Progenitor cell of endocrine pancreas (in vitro differentiated cells): ENCODE results near the gene RNASE12. TPM values are rescaled to one million over a fixed set of nuclear protein-coding genes. Genes with fewer than 3 reads are reported as not detected.

Experiments used
- DNase-seq: peaks from one replicate; pipeline ENCODE4 v3.0.0; 2021; ENCODE audit warnings: low spot score; ENCODE audit not compliant: unreplicated experiment
- H3K27ac Mint-ChIP-seq: 2 replicates; pipeline ENCODE4 v1.8.0; 2021; ENCODE audit warnings: mild to moderate bottlenecking, moderate library complexity, mixed read lengths
- H3K27me3 Mint-ChIP-seq: 2 replicates; pipeline ENCODE4 v1.8.0; 2021; ENCODE audit warnings: mixed read lengths
- H3K36me3 Mint-ChIP-seq: 2 replicates; pipeline ENCODE4 v1.8.0; 2022; ENCODE audit warnings: mixed read lengths; ENCODE audit not compliant: insufficient read depth
- H3K4me1 Mint-ChIP-seq: 2 replicates; pipeline ENCODE4 v1.8.0; 2021; ENCODE audit warnings: low read depth, mixed read lengths
- H3K4me3 Mint-ChIP-seq: 2 replicates; pipeline ENCODE4 v1.8.0; 2021; ENCODE audit warnings: low read depth, mild to moderate bottlenecking, moderate library complexity, mixed read lengths
- H3K9me3 Mint-ChIP-seq: 2 replicates; pipeline ENCODE4 v1.8.0; 2021; ENCODE audit warnings: low read depth, mixed read lengths
- CTCF ChIP-seq: fragments of 200-600 bp; sonication (generic); IDR thresholded peaks from one replicate; pipeline ENCODE4 v1.5.0; 2021; ENCODE audit warnings: antibody characterized with exemption, mild to moderate bottlenecking; ENCODE audit not compliant: unreplicated experiment
- total RNA-seq: library from RNA; stranded (reverse); gene quantifications from 2 replicates; pipeline ENCODE4 v1.2.1, GENCODE V29; 2021

Gene RNASE12
- total RNA-seq, 1 donor from 2014 or later = not detected

DNA sequence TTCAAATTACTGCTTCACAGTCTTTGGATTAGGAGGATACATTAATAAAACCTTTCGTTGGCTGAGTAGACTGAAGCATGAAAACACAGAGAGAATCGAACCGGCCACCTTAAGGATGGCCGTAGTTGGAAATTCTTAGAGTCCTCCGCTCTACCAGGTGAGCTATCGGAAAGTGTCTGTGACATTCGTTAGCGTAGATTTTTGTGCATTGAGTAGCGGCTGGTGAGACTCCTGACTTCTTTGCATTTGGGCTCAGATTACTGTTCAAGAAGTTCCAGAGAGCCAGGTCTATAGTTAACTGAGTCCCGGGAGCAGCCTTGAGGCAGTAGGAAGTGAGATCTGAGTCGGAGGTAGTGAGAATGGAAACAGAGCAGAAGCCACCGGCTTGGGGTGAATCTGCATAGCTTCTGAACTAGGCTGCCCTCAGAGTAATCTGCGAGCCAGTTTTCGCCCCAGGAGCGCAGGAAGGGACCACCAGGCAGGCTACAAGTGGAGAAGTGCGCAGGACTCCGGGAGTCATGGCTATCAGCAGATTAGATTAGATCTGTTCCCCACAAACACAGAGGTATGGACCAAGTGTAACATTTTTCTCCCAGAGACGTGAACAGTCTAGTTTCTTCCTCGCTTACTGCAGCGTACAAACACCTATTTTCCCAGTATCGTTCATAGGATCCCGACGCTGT, 39.3 kb upstream of the RNASE12 start:
- Mint-ChIP-seq H3K27ac (peak overlapping the region; percentile 90), H3K36me3 (no peaks in the 10 kb centered on the region), H3K9me3 (no peaks in the 10 kb centered on the region), H3K4me3 (peak overlapping the region; percentile 70), H3K4me1 (peaks cover 17% of the 10 kb centered on the region), H3K27me3 (peaks cover 89% of the 10 kb centered on the region)
- no peak for DNase-seq
- no peak for TF ChIP-seq CTCF

DNA sequence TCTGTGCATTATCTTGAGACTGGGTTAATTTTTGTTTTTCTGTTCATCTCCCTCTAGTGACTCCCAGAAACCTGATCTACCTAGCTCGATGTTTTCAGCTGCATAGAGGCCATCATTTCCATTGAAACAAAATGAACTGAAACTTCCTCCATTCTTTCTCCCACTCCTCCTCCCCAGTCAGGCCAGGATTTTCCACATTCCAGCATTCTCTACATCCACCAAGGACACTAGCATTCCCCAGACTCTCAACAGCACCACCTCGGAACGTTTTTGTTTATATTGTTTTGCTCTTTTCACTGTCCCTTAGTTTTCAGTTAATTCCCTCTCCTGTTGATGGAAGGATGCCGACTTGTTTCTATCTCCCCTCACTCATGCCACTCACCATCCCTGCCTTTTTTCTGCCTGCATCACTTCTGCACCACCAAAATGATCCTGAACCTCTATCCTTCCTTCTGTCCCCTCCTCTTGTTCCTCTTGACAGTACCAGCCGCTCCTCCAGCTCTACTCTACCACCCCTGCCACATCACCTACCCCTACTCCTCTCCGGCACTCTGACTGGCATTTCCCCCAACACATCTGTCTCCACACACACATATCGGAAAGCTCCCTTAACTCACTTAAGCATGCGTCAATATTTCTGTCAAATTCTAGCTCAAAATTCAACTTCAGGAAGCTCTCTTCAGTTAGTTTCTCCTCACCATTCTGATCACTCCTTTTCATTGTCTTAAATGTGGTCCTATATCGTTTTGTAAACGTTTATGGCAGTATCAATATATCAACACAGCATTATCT, 37.1 kb upstream of the RNASE12 start:
- H3K9me3 Mint-ChIP-seq = no peaks in the 10 kb centered on the region
- H3K4me1 Mint-ChIP-seq = peaks cover 22% of the 10 kb centered on the region
- no peak for DNase-seq

GRCh38 chr14:20627346-20628027, 36.3 kb upstream of the RNASE12 start:
- Mint-ChIP-seq H3K27me3 (peaks cover 89% of the 10 kb centered on the region), H3K4me3 (no peak overlapping the region)

More for the DNA sequence above, 37.1 kb upstream of the RNASE12 start:
- H3K4me3 Mint-ChIP-seq = no peak overlapping the region
- H3K27ac Mint-ChIP-seq = no peak overlapping the region
- TF ChIP-seq CTCF = no peak
- peaks cover 89% of the 10 kb centered on the region for H3K27me3 Mint-ChIP-seq
- H3K36me3 Mint-ChIP-seq = no peaks in the 10 kb centered on the region

DNA sequence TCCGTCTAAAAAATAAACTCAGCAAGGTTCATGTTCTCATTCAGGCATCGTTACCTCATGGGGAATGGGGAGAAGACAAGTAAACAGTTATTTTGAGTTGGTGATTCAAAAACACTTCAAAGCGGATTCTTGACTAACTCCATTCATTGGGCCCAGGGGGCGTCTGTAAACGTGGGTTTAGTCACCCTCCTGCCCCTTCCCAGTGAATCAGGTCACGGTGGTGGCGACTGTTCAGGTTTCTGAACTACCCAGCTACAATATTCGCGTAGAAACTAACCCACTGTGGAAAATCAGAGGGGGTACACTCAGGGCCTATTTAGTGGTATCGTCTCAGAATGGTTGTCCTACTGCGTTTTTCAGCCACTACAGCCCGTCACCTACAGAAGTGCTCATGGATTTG, 35.1 kb upstream of the RNASE12 start:
- H3K9me3 Mint-ChIP-seq = no peaks in the 10 kb centered on the region
- no peaks in the 10 kb centered on the region for H3K36me3 Mint-ChIP-seq
- H3K4me1 Mint-ChIP-seq = peaks cover 14% of the 10 kb centered on the region
- no peak for TF ChIP-seq CTCF
- no peak overlapping the region for H3K27ac Mint-ChIP-seq
- peaks cover 91% of the 10 kb centered on the region for H3K27me3 Mint-ChIP-seq
- DNase-seq = no peak
- H3K4me3 Mint-ChIP-seq = peak overlapping the region; percentile 67

More at GRCh38 chr14:20627346-20628027, 36.3 kb upstream of the RNASE12 start:
- no peak for DNase-seq
- no peaks in the 10 kb centered on the region for H3K36me3 Mint-ChIP-seq
- H3K9me3 Mint-ChIP-seq = no peaks in the 10 kb centered on the region
- H3K27ac Mint-ChIP-seq = no peak overlapping the region
- TF ChIP-seq CTCF = no peak
- peaks cover 18% of the 10 kb centered on the region for H3K4me1 Mint-ChIP-seq

GRCh38 chr14:20624495-20625070, 33.4 kb upstream of the RNASE12 start:
- no peak for TF ChIP-seq CTCF
- Mint-ChIP-seq H3K9me3 (no peaks in the 10 kb centered on the region), H3K27ac (peak overlapping the region; percentile 98), H3K36me3 (no peaks in the 10 kb centered on the region), H3K27me3 (peaks cover 77% of the 10 kb centered on the region), H3K4me3 (peak overlapping the region; percentile 67), H3K4me1 (peaks cover 14% of the 10 kb centered on the region)
- no peak for DNase-seq
